Measurements from ENCODE around the gene SBDS. TPM values are rescaled to one million over a fixed set of nuclear protein-coding genes. Genes with fewer than 3 reads are reported as not detected.
"Not testable (repeated sequence)": the region's sequence is repeated elsewhere in the genome, so short reads cannot be mapped to it uniquely, and the experiment has no call there.

SBDS gene
- 133 and 156 TPM in 2 replicates for total RNA-seq (2022)
- Bru-seq, nascent RNA: percentile 95 among the genes with signal in this experiment
- BruChase-seq, experiment 1, labeled RNA remaining after a 6-hour chase: percentile 99 among the genes with signal in this experiment
- percentile 97 among the genes with signal in this experiment for BruChase-seq, experiment 2, labeled RNA remaining after a 2-hour chase
- long read RNA-seq, transcript SBDS-201 (5 exons, 1,631 nt): major isoform, 456 of 508 reads
- long read RNA-seq, partial matches to known transcripts: 14 of 508 reads
- long read RNA-seq, other reads (novel, unspliced or antisense): 38 of 508 reads

DNA sequence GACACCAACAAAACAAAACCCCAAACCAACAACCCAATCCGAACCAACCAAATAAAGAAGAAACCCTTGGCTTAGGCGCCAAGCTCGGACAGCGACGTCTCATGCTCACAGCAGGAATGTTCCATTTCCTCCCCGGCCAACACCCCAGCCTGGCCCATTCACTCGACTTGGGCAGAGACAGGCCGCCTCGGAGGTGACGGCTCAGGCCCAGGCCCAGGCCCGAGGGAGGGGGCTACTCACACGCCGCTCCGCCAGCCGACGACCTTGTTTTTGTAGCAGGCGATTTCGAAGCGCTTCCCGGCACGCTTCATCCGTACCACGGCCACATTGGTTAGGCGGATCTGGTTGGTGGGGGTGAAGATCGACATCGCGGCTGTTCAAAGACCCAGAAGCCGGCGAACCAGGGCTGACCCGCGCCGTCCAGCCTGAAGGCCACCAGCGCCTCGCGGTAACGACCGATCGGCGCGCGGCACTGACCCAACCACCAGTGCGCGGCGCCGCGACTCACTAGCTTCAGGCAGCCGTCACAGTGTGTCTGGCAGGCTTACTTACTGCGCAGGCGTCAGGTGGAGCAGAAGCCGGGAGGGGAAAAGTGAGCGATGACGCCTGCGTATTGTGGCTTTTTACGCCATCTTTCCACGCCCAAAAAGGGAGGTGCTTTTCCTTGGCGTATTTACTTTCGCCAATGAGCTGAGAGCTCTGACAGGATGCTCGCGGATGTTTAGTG lies at the start of gene SBDS:
TSS of gene SBDS (minus strand) at position 537 of the 727 bp plus-strand sequence. CDS start at position 368, 169 bp downstream.
- peak within 1 kb of the TSS; percentile 100 for H3K27ac Mint-ChIP-seq (ENCODE audit: low read depth, unreplicated experiment)
- intact Hi-C loops (cut with micrococcal nuclease): loop anchor here (2.0 to 10.0 kb wide), 3 partner anchors 42 to 313 kb away; no protein-coding TSS in a partner anchor
- CTCF ChIA-PET: interaction anchor here (0.6 to 1.1 kb wide), 4 partner anchors 37 to 1761 kb away, joined by 3 to 4 read pairs (median 4); no protein-coding TSS in a partner anchor
- not testable (repeated sequence) for H3K9me3 Mint-ChIP-seq (ENCODE audit: unreplicated experiment); H3K4me1 Mint-ChIP-seq (ENCODE audit: insufficient read depth, unreplicated experiment); H3K27me3 Mint-ChIP-seq (ENCODE audit: insufficient read depth, unreplicated experiment)
- BruUV-seq (replicated peaks): TSS peak; percentile 55
- peak; percentile 99 for DNase-seq (ENCODE audit: unreplicated experiment)
- H3K4me3 Mint-ChIP-seq (ENCODE audit: unreplicated experiment): peak within 1 kb of the TSS; percentile 97
- peaks cover 70% of the 10 kb centered on the region for H3K36me3 Mint-ChIP-seq (ENCODE audit: insufficient read depth, unreplicated experiment)
- POLR2A ChIA-PET: interaction anchor here (0.6 to 4.3 kb wide), 17 partner anchors 9 to 945 kb away, joined by 3 to 45 read pairs (median 4); partner anchors contain the start of genes CRCP, KCTD7, RABGEF1 and TMEM248

DNA sequence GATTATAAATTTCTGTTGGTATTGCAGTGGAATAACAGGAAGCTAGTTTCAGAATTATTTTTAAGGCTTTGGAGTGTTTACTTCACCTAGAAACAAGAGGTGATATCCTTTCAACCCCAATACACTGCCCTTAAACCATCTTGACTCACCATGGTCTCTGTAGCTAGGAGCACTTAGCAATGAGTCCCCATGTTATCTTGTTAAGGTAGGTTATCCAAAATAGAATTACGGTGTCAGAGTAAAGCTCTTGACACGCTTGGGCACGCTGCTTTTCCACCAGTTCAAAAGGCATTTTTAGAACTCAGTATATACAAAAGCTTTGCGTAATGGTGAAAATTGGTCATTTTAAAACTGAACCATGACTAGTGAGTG lies 48.2 kb upstream of the SBDS start:
- Mint-ChIP-seq H3K27ac (ENCODE audit: low read depth, unreplicated experiment) (peak overlapping the region; percentile 64), H3K4me1 (ENCODE audit: insufficient read depth, unreplicated experiment) (peaks cover 20% of the 10 kb centered on the region)
- ChIA-PET POLR2A (interaction anchor here (1.0 to 1.7 kb wide), 2 partner anchors 48 to 259 kb away, joined by 3 to 5 read pairs; no protein-coding TSS in a partner anchor), CTCF (interaction anchor here (0.6 kb wide), 2 partner anchors 259 to 261 kb away, joined by 3 to 4 read pairs; no protein-coding TSS in a partner anchor)
- not testable (repeated sequence) for H3K27me3 Mint-ChIP-seq (ENCODE audit: insufficient read depth, unreplicated experiment); DNase-seq (ENCODE audit: unreplicated experiment); H3K9me3 Mint-ChIP-seq (ENCODE audit: unreplicated experiment); H3K4me3 Mint-ChIP-seq (ENCODE audit: unreplicated experiment); BruUV-seq (replicated peaks); H3K36me3 Mint-ChIP-seq (ENCODE audit: insufficient read depth, unreplicated experiment)
- intact Hi-C loops (cut with micrococcal nuclease): loop anchor here (5.0 kb wide), 1 partner anchor 259 kb away; no protein-coding TSS in a partner anchor

DNA sequence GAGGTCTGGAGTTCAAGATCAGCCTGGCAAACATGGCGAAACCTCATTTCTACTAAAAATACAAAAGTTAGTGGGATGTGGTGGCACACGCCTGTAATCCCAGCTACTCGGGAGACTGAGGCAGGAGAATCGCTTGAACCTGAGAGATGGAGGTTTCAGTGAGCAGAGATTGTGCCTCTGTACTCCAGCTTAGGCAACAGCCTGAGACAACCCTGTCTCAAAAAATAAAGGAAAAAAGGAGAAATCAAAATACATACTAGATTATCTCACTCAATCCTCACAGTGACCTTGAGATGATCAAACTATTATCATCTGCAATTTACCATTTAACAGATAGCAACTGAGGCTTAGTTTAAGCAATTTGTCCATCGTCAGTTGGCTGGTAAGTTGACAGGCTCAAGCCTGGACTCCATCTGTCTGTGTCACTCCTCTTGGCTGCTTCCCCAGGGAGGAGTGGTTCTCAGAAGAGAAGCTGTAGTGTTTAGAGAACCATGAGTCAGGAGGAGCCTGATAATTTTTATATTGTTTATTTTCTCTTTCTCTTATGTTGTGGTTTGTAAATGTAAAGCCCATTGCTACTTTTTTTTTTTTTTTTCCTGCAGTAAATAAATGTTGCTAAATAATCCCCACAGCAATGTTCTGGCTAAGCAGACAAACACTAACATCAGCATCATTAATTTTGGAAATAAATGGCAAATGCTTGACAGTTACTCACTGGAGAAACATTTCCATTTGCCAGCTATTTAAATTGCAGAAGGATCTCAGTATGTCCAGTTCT lies 47.6 kb upstream of the SBDS start:
- Mint-ChIP-seq H3K4me1 (ENCODE audit: insufficient read depth, unreplicated experiment) (peaks cover 20% of the 10 kb centered on the region), H3K27ac (ENCODE audit: low read depth, unreplicated experiment) (peak overlapping the region; percentile 64)
- peak; percentile 87 for DNase-seq (ENCODE audit: unreplicated experiment)
- BruUV-seq (replicated peaks); H3K36me3 Mint-ChIP-seq (ENCODE audit: insufficient read depth, unreplicated experiment); H3K4me3 Mint-ChIP-seq (ENCODE audit: unreplicated experiment); H3K9me3 Mint-ChIP-seq (ENCODE audit: unreplicated experiment); H3K27me3 Mint-ChIP-seq (ENCODE audit: insufficient read depth, unreplicated experiment): not testable (repeated sequence)
- ChIA-PET CTCF (interaction anchor here (0.6 to 0.7 kb wide), 2 partner anchors 260 to 368 kb away, joined by 3 to 4 read pairs; no protein-coding TSS in a partner anchor), POLR2A (interaction anchor here (0.6 to 1.7 kb wide), 5 partner anchors 47 to 259 kb away, joined by 3 to 5 read pairs (median 3); no protein-coding TSS in a partner anchor)
- intact Hi-C loops (cut with micrococcal nuclease): loop anchor here (5.0 kb wide), 1 partner anchor 259 kb away; no protein-coding TSS in a partner anchor

DNA sequence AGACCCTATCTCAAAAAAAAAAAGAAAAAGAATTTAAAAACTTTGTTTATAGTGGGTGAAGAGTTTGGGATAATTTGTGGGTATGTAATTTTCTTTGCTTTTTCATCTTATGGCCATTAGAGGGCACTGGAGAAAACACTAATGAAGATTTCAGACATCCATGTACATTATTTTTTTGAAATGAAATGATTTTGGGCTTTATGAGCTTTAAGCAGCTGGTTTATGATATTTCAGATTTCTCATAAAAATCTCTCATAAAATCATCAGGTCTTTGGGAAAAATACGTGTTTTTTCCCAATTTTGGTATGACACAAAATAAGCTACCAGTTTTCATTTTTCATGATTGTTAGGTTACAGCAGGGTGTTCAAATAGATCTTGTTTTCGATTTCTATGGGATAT lies 45.4 kb upstream of the SBDS start:
- H3K4me3 Mint-ChIP-seq (ENCODE audit: unreplicated experiment); H3K27me3 Mint-ChIP-seq (ENCODE audit: insufficient read depth, unreplicated experiment); H3K27ac Mint-ChIP-seq (ENCODE audit: low read depth, unreplicated experiment); H3K9me3 Mint-ChIP-seq (ENCODE audit: unreplicated experiment); DNase-seq (ENCODE audit: unreplicated experiment); H3K36me3 Mint-ChIP-seq (ENCODE audit: insufficient read depth, unreplicated experiment); BruUV-seq (replicated peaks): not testable (repeated sequence)
- intact Hi-C loops (cut with micrococcal nuclease): loop anchor here (5.0 kb wide), 1 partner anchor 261 kb away; no protein-coding TSS in a partner anchor
- peaks cover 19% of the 10 kb centered on the region for H3K4me1 Mint-ChIP-seq (ENCODE audit: insufficient read depth, unreplicated experiment)
- POLR2A ChIA-PET: interaction anchor here (0.6 to 1.4 kb wide), 2 partner anchors 262 to 433 kb away, joined by 3 to 4 read pairs; no protein-coding TSS in a partner anchor
- TF ChIP-seq, protein P1, sequence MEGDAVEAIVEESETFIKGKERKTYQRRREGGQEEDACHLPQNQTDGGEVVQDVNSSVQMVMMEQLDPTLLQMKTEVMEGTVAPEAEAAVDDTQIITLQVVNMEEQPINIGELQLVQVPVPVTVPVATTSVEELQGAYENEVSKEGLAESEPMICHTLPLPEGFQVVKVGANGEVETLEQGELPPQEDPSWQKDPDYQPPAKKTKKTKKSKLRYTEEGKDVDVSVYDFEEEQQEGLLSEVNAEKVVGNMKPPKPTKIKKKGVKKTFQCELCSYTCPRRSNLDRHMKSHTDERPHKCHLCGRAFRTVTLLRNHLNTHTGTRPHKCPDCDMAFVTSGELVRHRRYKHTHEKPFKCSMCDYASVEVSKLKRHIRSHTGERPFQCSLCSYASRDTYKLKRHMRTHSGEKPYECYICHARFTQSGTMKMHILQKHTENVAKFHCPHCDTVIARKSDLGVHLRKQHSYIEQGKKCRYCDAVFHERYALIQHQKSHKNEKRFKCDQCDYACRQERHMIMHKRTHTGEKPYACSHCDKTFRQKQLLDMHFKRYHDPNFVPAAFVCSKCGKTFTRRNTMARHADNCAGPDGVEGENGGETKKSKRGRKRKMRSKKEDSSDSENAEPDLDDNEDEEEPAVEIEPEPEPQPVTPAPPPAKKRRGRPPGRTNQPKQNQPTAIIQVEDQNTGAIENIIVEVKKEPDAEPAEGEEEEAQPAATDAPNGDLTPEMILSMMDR (IDR thresholded peaks at IDR 0.05; ENCODE audit: unreplicated experiment): peak; percentile 8
- CTCF ChIA-PET: interaction anchor here (0.6 to 3.6 kb wide), 17 partner anchors 11 to 1676 kb away, joined by 3 to 19 read pairs (median 3); no protein-coding TSS in a partner anchor

DNA sequence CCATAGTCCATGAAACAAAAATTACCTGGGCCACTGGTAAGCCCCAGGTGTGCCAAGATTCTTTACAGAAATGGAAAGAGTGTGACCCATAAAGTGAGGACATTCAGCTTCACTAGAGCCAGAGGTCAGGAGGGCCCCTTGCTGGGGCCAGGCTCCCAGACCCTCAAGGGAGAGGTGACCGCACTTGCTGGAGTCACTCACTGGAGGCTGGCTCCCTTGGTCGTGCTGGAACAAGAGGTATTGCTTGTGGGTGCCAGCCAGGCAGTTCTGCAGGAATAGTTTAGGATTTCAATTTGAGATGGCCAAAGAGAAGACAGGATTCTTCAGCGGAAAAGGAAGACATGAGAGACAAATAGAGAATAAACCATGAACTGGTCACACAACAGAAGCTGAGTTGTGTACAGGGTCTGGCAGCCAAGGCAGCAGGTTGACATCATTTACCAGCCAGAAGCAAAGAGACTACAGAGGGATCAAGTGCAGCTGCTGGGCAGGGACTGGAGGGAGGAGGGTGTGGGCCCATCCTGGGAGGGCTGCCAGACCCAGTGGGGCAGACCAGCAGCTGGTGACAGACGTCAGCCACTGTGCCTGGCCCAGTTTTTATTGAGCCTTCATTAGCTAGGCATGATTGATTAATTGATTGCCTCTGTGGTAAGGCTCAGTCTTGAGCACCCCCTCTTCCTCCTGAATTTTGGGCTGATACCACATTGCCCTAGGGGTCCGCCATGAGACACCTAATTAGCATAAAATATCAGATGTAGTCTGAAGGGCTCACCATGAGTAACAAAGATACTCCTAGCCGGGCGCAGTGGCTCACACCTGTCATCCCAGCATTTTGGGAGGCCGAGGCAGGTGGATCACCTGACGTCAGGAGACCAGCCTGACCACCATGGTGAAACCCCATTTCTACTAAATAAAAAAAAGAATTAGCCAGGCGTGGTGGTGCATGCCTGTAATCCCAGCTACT lies 41.3 kb upstream of the SBDS start:
- H3K4me1 Mint-ChIP-seq (ENCODE audit: insufficient read depth, unreplicated experiment); DNase-seq (ENCODE audit: unreplicated experiment); POLR2A ChIA-PET; intact Hi-C loops (cut with micrococcal nuclease); H3K9me3 Mint-ChIP-seq (ENCODE audit: unreplicated experiment); BruUV-seq (replicated peaks); H3K27me3 Mint-ChIP-seq (ENCODE audit: insufficient read depth, unreplicated experiment); H3K4me3 Mint-ChIP-seq (ENCODE audit: unreplicated experiment); H3K27ac Mint-ChIP-seq (ENCODE audit: low read depth, unreplicated experiment): not testable (repeated sequence)
- CTCF ChIA-PET: interaction anchor here (0.5 kb wide), 1 partner anchor 903 kb away, joined by 4 read pairs; no protein-coding TSS in a partner anchor
- peaks cover 32% of the 10 kb centered on the region for H3K36me3 Mint-ChIP-seq (ENCODE audit: insufficient read depth, unreplicated experiment)

Data from MCF 10A (cell line).